HG02884 (cell line): ENCODE measurements around the gene CFAP73.

Experiments
- ATAC-seq: cut with Tn5 transposase; IDR thresholded peaks from one replicate; pipeline ENCODE4 v1.9.1; 2021; ENCODE audit warnings: mild to moderate bottlenecking, moderate library complexity; ENCODE audit not compliant: unreplicated experiment

CFAP73 gene

DNA sequence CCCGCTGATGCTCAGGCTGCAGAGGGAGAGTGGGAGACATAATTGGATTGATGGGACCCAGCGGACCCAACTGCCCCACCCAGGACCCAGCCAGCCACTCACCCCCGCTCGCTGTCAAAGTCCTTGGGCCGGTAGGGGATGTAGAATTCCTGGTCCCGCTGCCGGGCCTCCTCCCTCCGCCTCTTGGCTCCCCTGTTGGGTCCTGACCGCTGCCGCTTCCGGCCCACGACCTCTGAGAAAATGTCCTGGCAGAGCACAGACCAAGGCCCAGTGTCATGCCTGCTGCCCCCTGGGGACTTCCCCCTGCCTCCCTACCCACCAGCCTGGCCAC, 13.5 kb downstream of the CFAP73 start:
- ATAC-seq: no peak

DNA sequence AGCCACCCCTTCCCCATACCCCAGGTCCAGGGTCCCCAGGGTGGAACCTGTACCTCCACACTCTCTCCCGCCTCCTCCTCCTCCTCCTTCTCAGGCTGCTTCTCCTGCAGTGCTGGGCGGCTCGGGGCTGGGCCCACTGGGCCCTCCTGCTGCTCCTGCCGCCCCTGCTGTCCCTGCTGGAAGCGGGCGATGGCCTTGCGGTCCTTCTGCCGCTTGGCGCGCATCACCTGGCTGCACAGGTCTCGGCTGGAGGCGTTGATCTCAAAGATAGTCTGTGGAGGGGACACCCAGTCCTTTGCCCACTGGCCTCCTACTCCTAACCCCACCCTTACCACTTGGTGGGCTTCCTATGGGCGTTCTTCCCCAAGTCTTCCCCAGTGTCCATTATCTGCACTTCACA, 14.5 kb downstream of the CFAP73 start:
- ATAC-seq: no peak

DNA sequence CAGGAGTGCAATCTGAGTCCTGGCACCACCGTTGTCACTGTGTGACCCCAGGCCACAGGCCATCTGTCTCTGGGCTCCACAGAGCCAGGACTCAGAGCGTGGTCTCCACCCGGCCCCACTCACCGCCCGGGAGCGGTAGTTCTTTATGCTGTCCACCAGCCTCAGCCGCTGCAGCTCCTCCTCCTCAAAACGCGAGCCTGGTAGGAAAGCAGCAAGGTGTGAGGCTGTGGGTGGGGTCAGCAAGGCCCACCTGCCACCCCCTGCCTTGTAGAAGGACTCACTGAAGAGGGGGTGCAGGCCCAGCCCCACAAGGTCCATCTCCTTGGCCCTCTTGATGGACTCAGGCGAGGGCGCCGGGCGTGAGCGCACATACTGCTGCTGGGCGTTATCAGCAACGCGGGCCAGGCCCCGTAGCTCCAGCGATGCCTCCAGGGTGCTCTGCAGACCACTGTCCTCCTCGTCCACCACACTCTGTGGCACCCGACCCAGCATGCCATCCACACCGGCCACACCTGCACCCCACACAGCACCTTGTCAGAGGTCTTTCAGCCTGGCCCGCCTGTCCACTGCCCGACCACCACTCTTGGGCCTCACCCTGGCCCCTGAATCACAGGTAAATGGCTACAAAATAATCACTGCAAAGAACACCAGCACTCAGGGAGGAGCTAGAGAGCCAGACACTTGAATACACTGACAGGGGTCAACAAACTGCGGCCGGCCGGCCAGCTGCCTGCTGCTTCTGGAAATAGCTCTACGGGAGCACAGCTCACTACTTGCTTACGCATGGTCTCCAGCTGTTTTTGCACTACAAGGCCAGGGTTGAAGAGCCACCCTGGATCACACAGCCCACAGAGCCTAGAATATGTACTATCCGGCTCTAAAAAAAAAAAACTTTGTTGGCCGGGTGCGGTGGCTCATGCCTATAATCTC, 16.3 kb downstream of the CFAP73 start:
- ATAC-seq: no peak

DNA sequence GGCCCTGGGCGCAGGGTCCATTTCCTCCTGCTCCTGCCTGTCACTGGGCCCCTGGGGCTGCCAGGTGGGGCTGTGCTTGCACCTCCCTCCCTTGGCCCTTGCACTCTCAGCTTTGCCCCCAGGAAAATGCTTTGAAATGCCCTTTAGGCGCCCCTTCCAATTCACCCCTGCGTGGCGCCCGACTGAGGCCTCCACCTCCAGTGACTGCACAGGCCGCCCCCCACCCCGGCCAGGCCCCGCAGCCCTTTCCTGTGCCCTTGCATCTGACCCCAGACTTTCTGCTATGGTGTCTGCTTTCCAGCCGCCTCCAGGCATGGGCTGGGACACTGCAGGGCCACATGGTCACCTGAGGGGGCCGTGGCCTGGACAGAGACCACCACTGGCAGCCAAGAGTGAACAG, 18.3 kb downstream of the CFAP73 start:
- ATAC-seq: no peak

DNA sequence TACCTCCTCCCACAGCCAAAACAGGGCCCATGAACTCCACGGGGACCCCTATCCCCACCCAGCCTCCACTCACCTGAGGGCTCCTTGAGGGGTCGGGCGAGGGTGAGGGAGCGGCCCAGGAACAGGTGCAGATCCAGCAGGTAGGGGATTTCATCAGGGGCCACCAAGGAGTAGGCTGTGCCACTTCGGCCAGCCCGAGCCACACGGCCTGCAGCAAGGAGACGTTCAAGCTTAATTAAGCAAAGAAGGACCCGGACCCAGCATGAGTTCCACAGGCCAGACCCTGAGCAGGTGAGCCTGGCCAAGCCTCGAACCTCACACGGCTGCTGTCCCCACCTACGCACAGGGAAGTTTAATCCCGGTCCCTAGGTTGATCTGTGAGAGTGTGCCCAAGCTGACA, 20.2 kb downstream of the CFAP73 start:
- no peak for ATAC-seq

DNA sequence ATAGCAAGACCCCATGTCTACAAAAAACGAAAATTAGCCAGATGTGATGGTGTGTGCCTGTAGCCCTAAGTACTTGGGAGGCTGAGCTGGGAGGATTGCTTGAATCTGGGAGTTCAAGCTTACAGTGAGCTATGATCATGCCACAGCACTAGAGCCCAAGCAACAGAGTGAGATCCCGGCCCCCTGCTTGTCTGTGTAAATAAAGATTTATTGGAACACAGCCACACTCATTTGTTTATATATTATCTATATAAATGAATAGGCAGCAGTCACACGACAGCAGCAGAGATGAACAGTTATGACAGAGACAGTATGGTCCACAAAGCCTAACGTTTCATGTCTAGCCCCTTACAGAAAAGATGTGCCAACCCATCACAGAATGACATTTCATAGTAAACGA, 20.9 kb downstream of the CFAP73 start:
- ATAC-seq: no peak

DNA sequence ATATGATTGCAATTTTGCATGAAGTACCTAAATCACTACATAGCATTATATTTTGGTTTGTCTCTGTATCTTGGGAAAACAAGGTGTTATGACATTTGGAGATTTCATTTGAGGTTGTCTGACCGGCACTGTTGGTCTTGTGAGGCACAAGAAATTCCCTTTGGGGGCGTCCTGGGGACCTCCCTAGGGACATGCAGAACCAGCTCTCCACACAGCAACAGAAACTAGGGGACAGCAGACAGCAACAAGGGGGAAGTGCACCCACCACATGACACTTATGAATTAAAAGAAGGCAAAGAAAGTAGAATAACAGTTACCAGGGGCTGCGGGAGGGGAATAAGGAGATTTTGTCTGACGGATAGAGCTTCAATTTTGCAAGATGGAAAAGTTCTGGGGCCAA, 21.4 kb downstream of the CFAP73 start:
- ATAC-seq: no peak

DNA sequence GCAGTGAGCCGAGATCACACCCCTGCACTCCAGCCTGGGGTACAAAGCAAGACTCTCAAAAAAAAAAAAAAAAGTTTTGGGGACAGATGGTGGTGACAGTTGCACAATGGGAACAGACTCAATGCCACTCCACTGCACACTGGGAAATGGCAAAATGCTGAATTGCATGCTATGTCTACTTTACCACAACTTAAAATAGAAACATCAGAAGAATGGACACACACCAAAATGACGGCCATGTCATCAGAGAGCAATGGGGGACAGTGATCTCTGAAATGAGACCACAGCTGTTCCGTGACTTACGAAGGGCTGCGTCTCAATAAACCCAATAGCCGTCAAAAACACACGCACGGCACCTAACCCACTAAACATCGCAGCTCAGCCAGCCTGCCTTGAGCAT, 22.0 kb downstream of the CFAP73 start:
- ATAC-seq: no peak

DNA sequence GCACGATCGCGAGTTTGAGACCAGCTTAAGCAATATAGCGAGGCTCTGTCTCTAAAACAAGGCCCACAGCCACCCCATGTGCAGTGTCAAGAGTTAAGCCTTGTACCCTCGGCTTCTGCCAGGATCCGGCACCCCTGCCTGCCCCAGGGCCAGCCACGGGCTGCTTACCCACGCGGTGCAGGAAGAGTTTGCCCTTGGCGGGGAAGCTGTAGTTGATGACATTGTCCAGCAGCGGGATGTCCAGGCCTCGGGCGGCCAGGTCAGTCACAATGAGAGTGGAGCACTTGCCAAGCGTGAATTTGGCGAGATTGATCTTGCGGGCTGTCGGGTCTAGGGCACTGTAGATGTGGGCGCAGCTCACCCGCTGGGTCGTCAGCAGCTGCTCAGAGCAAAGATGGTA, 22.7 kb downstream of the CFAP73 start:
- no peak for ATAC-seq

DNA sequence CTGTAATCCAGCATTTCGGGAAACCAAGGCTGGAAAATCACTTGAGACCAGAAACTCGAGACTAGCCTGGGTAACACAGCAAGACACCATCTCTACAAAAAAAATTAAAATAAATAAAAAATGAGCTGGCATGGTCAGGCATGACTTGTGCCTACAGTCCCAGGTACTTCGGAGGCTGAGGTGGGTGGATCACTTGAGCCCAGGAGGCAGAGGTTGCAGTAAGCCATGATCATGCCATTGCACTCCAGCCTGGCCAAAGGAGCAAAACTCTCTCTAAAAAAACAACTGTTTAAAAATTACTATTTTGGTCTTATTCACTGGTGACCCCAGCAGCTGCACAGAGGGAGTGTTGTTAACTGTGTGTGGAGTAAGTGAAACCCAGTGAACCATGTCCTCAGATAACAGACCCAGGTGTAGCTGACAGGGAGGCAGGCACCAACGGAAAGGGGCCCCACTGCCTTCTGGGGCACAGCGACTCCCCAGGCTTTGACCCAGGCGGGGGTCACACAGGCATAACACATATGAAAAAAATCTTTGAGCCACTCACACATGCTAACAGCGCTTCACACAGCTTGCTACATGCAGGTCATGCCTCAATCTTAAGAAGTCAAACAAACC, 23.7 kb downstream of the CFAP73 start:
- ATAC-seq: peak; percentile 58

DNA sequence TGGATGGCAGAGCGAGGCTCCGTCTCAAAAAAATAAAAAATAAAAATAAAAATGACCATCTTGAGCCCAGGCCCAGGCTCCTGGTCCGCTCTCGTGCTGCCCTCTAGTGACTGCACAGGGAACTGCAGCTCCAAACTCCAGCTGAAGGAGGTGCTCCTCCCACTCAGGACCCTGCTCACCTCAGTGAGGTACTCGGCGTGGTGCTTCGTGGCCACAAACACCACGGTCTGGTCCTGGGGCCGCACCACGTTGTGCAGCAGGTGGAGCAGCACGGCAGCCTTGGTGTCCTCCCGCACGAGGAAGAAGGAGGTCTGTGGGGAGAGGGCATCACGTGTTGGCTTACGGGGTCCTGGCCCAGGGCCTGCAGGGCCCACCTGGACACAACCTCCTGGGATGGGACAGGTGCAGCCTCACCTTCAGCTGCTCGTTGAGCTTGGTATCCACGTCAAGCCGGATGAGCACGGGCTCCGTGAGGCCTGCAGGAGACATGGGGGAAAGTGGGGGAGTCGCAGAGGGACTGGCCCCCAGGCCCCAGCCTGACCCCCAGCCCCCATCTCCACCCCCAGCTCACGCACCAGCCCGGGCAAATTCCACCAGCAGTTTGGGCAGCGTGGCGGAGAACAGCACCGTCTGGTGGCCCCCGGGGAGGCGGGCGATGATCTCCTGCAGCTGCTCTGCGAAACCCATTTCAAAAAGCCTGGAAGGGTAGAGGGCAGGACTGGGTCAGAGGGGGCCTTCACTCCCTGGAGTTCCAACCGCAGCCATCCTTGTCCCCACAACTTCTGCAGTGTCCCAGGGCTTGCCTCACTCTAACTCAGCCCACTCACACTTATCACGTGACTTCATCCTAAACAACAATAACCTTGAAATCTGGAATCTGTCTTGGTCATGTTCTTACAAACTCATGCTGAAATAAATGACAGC, 25.2 kb downstream of the CFAP73 start:
- ATAC-seq: no peak

DNA sequence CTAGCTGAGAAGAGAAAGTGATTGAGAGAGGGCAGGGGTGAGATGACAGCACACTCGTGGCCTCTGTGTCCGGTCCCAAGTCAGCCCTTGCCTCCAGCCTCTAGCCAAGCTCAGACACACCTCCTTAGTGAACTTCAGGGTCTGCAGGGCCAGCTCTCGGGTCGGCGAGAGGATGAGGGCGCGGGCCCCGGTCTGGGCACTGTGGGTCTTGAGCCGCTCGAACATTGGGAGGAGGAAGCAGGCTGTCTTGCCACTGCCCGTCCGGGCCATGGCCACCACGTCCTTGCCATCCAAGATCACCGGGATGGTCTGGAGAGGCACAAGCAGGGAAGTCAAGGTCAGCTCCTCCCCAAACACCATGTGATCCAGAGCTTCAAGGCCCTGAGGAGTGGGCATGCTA, 29.5 kb downstream of the CFAP73 start:
- no peak for ATAC-seq

DNA sequence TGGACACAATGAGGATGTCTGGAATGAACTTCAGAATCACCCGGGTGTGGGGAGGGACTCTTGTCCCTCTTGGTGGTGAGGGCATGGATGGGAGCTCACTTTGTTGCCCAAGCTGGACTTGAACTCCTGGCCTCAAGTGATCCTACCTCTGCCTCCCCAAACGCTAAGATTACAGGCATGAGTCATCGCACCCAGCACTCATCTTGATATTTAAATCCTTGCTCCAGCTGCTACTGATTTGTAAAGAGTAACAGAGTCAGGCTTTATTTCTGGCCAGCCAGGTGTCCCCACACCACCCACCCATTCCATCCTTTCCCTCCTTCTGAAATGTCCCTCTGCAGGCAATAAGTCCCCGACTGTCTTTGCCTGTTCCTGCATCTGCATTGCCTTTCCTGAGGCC, 30.8 kb downstream of the CFAP73 start:
- ATAC-seq: no peak

DNA sequence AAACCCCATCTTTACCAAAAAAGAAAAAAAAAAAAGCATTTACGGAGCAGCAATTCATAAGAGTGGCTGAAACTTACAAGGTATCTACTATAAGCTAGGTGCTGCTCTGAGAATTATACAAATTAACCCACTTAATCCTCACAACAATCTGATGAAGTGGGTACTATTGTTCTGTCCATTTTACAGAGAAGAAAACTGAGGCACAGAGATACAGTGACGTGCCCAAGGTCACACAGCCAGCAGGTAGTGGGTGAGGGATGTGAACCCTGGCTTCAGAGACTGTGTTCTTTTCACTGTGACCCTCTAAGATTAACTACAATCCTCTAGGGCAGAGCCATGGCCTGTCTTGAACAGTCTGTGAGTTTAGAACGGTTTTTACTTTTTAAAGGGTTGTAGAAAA, 32.5 kb downstream of the CFAP73 start:
- ATAC-seq: no peak

DNA sequence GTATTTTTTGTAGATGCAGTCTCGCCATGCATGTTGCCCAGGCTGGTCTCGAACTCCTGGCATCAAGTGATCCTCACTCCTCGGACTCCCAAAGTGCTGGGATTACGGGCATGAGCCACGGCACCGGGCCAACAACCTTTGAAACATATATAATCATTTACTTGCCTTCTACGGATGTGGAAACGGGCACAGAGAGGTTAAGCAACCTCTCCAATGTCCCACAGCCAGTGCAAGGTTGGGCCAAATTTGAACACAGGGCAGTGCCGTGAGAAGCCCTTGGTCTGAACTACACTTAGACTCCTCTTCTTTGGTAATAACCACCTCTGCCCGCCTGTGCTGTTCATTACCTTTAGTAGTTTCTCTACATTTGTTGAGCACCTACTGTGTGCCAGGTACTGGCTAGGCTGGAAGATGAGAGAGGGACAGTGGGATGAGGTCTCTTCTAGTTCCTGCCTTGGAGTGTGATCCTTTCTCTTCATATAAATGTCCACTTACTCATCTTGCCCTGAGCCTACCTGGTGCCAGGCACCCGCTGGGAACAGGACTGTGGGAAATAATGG, 33.6 kb downstream of the CFAP73 start:
- ATAC-seq: no peak

DNA sequence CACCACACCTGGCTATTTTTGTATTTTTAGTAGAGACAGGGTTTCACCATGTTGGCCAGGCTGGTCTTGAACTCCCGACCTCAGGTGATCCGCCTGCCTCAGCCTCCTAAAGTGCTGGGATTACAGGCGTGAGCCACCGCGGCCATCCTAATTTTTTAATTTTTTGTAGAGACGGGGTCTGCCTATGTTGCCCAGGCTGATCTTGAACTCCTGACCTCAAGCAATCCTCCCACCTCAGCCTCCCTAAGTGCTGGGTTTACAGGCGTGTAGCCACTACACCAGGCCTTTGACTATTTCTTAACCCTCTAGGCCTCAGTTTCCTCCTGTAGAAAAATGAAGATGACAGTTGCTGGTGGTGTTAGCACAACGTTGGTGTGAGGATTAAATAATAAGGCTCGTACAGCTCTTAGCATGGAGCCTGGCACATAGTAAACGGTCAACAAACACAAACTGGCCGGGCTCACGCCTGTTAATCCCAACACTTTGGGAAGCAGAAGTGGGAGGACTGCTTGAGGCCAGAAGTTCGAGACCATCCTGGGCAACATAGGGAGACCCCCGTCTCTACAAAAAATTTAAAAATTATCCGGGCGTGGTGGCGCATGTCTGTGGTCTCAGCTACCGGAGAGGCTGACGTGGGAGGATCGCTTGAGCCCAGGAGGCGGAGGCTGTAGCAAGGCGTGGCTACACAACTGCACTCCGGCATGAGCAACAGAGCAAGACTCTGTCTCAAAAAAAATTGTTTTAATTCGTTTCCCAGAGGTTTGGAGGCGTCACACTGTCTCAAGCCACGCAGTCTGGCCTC, 34.8 kb downstream of the CFAP73 start:
- ATAC-seq: peak; percentile 41

DNA sequence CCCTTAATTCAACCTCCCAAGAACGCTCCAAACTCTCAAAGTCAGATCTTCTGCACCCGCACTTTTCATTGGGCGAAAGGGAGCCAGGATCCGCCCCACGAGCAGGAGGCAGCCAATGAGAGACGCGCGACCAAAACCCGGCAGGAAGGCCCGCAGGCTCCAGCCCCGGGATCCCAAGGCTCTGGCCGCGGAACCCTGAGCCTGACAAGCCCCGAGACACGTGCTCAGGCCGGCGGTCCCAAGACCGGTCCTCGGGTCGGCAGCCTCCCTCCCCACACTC, 35.3 kb downstream of the CFAP73 start:
- peak; percentile 79 for ATAC-seq

DNA sequence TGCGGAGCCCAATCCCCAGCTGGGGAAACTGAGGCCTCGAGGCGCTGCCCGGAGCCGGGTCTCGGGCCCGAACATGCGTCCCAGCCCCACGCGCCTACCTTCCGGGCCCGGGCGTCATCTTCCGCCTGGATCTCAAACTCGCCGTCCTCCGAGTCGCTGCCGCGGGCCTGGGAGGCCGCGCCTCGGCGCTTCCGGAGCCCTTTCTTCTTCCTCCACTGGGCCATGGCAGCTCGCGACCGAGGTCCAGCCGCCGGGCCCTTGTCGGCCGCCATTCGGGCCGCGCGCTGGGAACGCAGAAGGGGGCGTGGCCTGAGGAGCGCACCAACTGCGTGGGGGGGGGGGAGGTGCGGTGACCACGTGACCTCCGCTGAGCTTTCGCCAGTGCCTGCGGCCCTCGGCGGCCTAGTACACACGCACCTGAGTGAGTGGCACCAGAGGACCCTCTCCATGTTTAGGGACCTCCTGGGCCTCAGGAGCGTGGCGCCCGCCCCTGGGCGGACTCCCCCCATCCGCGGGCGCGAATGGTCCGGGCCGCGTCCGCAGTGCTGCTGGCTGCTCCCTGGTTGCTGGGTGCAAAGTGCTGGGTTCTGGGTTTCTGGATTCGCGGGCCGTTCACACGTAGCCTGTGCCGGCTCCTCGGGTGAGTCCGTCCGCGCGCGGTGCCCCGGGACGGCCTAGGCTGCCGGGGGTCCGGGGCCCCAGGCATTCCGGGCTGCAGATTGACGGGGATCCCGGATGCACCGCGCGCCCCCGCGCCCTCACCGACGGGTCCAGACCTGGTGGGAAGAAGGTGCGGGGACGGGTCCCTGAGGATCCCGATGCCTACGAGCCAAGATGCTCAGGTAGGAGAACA, 35.9 kb downstream of the CFAP73 start, which contains the start of the genes DDX54 and RITA1:
TSS of gene DDX54 (minus strand) at position 299 of the 853 bp plus-strand sequence. CDS start at position 272, 27 bp downstream.
TSS of gene RITA1 (plus strand) at position 542 of the 853 bp plus-strand sequence. CDS start 1,026 bp downstream, outside the sequence.
- ATAC-seq: peak; percentile 42

DNA sequence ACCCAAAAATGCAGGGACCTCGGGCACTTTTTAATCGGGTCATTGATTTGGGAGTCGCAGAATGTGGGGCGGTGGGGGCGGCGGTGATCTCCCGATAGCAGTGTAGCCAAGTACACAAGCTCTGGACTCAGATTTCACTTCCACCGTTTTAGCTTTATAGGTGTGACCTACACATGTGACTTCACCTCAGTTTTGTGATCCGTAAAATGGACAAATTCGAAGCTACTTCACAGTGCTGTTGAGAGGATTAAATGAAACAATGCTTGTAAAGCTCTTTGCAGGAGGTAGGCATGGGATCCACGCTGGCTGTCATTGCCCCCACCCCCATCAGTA, 36.5 kb downstream of the CFAP73 start:
- no peak for ATAC-seq
